ENCODE results near the gene FSTL5. TPM values are rescaled to one million over a fixed set of nuclear protein-coding genes. Genes with fewer than 3 reads are reported as not detected.

The FSTL5 gene
- total RNA-seq, 1 donor: not detected

GRCh38 chr4:161916035-161916434 is 247.8 kb downstream of the FSTL5 start:
- Histone ChIP-seq H3K9me3 (ENCODE audit: low read depth, low read length) (no peaks in the 10 kb centered on the region), H4K20me1 (ENCODE audit: insufficient read depth, low read length) (no peaks in the 10 kb centered on the region), H3K79me2 (ENCODE audit: insufficient read depth, low read length) (no peaks in the 10 kb centered on the region), H3K4me1 (ENCODE audit: insufficient read depth, low read length) (no peaks in the 10 kb centered on the region), H3K4me2 (ENCODE audit: insufficient read depth, low read length) (no peak overlapping the region), H3K4me3 (ENCODE audit: insufficient read depth, low read length) (no peak overlapping the region), H2AFZ (ENCODE audit: low read length) (no peak overlapping the region), H3K36me3 (ENCODE audit: insufficient read depth, low read length) (no peaks in the 10 kb centered on the region), H3K27me3 (ENCODE audit: insufficient read depth, low read length) (no peaks in the 10 kb centered on the region), H3K27ac (ENCODE audit: low read depth, low read length) (no peak overlapping the region)
- DNase-seq (ENCODE audit: insufficient read length, low spot score, missing footprints): no peak
- no peak for TF ChIP-seq CTCF (IDR thresholded peaks at IDR 0.05; ENCODE audit: extremely low read depth, low read depth, low read length)

GRCh38 chr4:161907590-161907955 is 256.2 kb downstream of the FSTL5 start:
- no peaks in the 10 kb centered on the region for H3K79me2 ChIP-seq (ENCODE audit: insufficient read depth, low read length)
- H4K20me1 ChIP-seq (ENCODE audit: insufficient read depth, low read length): no peaks in the 10 kb centered on the region
- no peak overlapping the region for H3K4me3 ChIP-seq (ENCODE audit: insufficient read depth, low read length)
- H3K27ac ChIP-seq (ENCODE audit: low read depth, low read length): no peak overlapping the region
- H3K4me2 ChIP-seq (ENCODE audit: insufficient read depth, low read length): no peak overlapping the region
- no peak for TF ChIP-seq CTCF (IDR thresholded peaks at IDR 0.05; ENCODE audit: extremely low read depth, low read depth, low read length)
- no peaks in the 10 kb centered on the region for H3K9me3 ChIP-seq (ENCODE audit: low read depth, low read length)
- no peaks in the 10 kb centered on the region for H3K36me3 ChIP-seq (ENCODE audit: insufficient read depth, low read length)
- H3K27me3 ChIP-seq (ENCODE audit: insufficient read depth, low read length): no peaks in the 10 kb centered on the region
- no peak overlapping the region for H2AFZ ChIP-seq (ENCODE audit: low read length)
- no peaks in the 10 kb centered on the region for H3K4me1 ChIP-seq (ENCODE audit: insufficient read depth, low read length)
- no peak for DNase-seq (ENCODE audit: insufficient read length, low spot score, missing footprints)

- Histone ChIP-seq H3K9me3 (ENCODE audit: low read depth, low read length) (no peaks in the 10 kb centered on the region), H3K4me1 (ENCODE audit: insufficient read depth, low read length) (no peaks in the 10 kb centered on the region), H4K20me1 (ENCODE audit: insufficient read depth, low read length) (no peaks in the 10 kb centered on the region), H3K36me3 (ENCODE audit: insufficient read depth, low read length) (no peaks in the 10 kb centered on the region), H3K79me2 (ENCODE audit: insufficient read depth, low read length) (no peaks in the 10 kb centered on the region), H2AFZ (ENCODE audit: low read length) (no peak overlapping the region), H3K27me3 (ENCODE audit: insufficient read depth, low read length) (no peaks in the 10 kb centered on the region), H3K4me2 (ENCODE audit: insufficient read depth, low read length) (no peak overlapping the region), H3K4me3 (ENCODE audit: insufficient read depth, low read length) (no peak overlapping the region), H3K27ac (ENCODE audit: low read depth, low read length) (no peak overlapping the region)
- no peak for TF ChIP-seq CTCF (IDR thresholded peaks at IDR 0.05; ENCODE audit: extremely low read depth, low read depth, low read length)
- DNase-seq (ENCODE audit: insufficient read length, low spot score, missing footprints): no peak
These were observed 256.8 kb downstream of the FSTL5 start for GRCh38 chr4:161906836-161907589.

GRCh38 chr4:161900110-161900509 is 263.7 kb downstream of the FSTL5 start:
- no peak for TF ChIP-seq CTCF (IDR thresholded peaks at IDR 0.05; ENCODE audit: extremely low read depth, low read depth, low read length)
- Histone ChIP-seq H3K4me1 (ENCODE audit: insufficient read depth, low read length) (no peaks in the 10 kb centered on the region), H3K36me3 (ENCODE audit: insufficient read depth, low read length) (no peaks in the 10 kb centered on the region), H3K4me2 (ENCODE audit: insufficient read depth, low read length) (no peak overlapping the region), H3K79me2 (ENCODE audit: insufficient read depth, low read length) (no peaks in the 10 kb centered on the region), H3K27ac (ENCODE audit: low read depth, low read length) (no peak overlapping the region), H3K9me3 (ENCODE audit: low read depth, low read length) (no peaks in the 10 kb centered on the region), H3K4me3 (ENCODE audit: insufficient read depth, low read length) (no peak overlapping the region), H3K27me3 (ENCODE audit: insufficient read depth, low read length) (no peaks in the 10 kb centered on the region), H2AFZ (ENCODE audit: low read length) (no peak overlapping the region), H4K20me1 (ENCODE audit: insufficient read depth, low read length) (no peaks in the 10 kb centered on the region)
- DNase-seq (ENCODE audit: insufficient read length, low spot score, missing footprints): no peak

Measured in osteoblast (primary cell).